IMR-90 (cell line): ENCODE measurements around the gene STARD13. TPM values are rescaled to one million over a fixed set of nuclear protein-coding genes. Genes with fewer than 3 reads are reported as not detected.

ENCODE experiments used
- ATAC-seq: fragments of 200-7000 bp; cut with Tn5 transposase; 2 replicates; pipeline ENCODE4 v1.9.1; 2020; ENCODE audit warnings: low read depth, mild to moderate bottlenecking, moderate library complexity
- Bru-seq: library from RNA; stranded (reverse); fragments of 400-500 nt; gene quantifications from one replicate; lab custom pipeline; 2021; lab: Mats Ljungman, UMichigan
- BruChase-seq, 2 experiments: library from RNA; stranded (reverse); fragments of 400-500 nt; gene quantifications; one replicate each; lab custom pipeline; 2021; lab: Mats Ljungman, UMichigan
- BruUV-seq: library from RNA; stranded (reverse); fragments of 400-500 nt; replicated peaks from 2 replicates; lab custom pipeline; 2021; lab: Mats Ljungman, UMichigan
- CTCF ChIA-PET: fragments of 300-600 bp; formaldehyde crosslinking; extraction: SDS; loops from one replicate; lab custom pipeline; 2021; ENCODE audit warnings: antibody characterized with exemption; lab: Yijun Ruan, JAX
- POLR2A ChIA-PET: fragments of 300-600 bp; sonication (Branson Sonifier 250); formaldehyde crosslinking; loops from one replicate; lab custom pipeline; 2022; ENCODE audit warnings: antibody characterized with exemption; ENCODE audit not compliant: unreplicated experiment; lab: Charles Lee
- DNase-seq: peaks from one replicate; pipeline ENCODE4 v3.0.0; 2013
- H2AFZ ChIP-seq: replicated peaks from 2 replicates; pipeline ENCODE3; 2013; ENCODE audit warnings: low read length, mild to moderate bottlenecking; ENCODE audit not compliant: poor library complexity
- H2AK5ac ChIP-seq: 2 replicates; pipeline ENCODE4 v1.6.1; 2013; ENCODE audit warnings: low read depth, low read length, inconsistent platforms
- H2AK9ac ChIP-seq: replicated peaks from 2 replicates; pipeline ENCODE3; 2013; ENCODE audit warnings: mild to moderate bottlenecking, low read depth, low read length, moderate library complexity; ENCODE audit not compliant: poor library complexity
- H2BK120ac ChIP-seq: 2 replicates; pipeline ENCODE4 v1.6.1; 2013; ENCODE audit warnings: low read depth, low read length, inconsistent platforms
- H2BK15ac ChIP-seq: 3 replicates; pipeline ENCODE4 v1.6.1; 2013; ENCODE audit warnings: low read depth, low read length, inconsistent platforms
- H2BK20ac ChIP-seq: 2 replicates; pipeline ENCODE4 v1.6.1; 2013; ENCODE audit warnings: low read depth, mild to moderate bottlenecking, inconsistent platforms, low read length, moderate library complexity
- H2BK5ac ChIP-seq: 2 replicates; pipeline ENCODE4 v1.6.1; 2013; ENCODE audit warnings: mild to moderate bottlenecking, low read depth, low read length, inconsistent platforms; ENCODE audit not compliant: poor library complexity, severe bottlenecking
- H3K14ac ChIP-seq: replicated peaks from 2 replicates; pipeline ENCODE4 v1.6.1; 2013; ENCODE audit warnings: low read depth, low read length, inconsistent platforms
- H3K18ac ChIP-seq: 2 replicates; pipeline ENCODE4 v1.6.1; 2013; ENCODE audit warnings: low read depth, low read length, control low read depth
- H3K23ac ChIP-seq: 2 replicates; pipeline ENCODE4 v1.6.1; 2013; ENCODE audit warnings: low read depth, low read length, inconsistent platforms
- H3K27ac ChIP-seq: 2 replicates; pipeline ENCODE4 v1.5.1; 2013; ENCODE audit warnings: mild to moderate bottlenecking, control low read depth, low read length; ENCODE audit not compliant: insufficient read depth
- H3K27me3 ChIP-seq: 2 replicates; pipeline ENCODE4 v1.6.1; 2013; ENCODE audit warnings: low read length; ENCODE audit not compliant: control insufficient read depth, insufficient read depth
- H3K36me3 ChIP-seq: 2 replicates; pipeline ENCODE4 v1.6.1; 2013; ENCODE audit warnings: low read length, mixed read lengths; ENCODE audit not compliant: control insufficient read depth, insufficient read depth
- H3K4ac ChIP-seq: 2 replicates; pipeline ENCODE4 v1.6.1; 2013; ENCODE audit warnings: low read depth, low read length, inconsistent platforms
- H3K4me1 ChIP-seq: 2 replicates; pipeline ENCODE4 v1.6.1; 2013; ENCODE audit warnings: low read length, mixed read lengths; ENCODE audit not compliant: control insufficient read depth, insufficient read depth
- H3K4me2 ChIP-seq: 2 replicates; pipeline ENCODE4 v1.6.1; 2013; ENCODE audit warnings: low read depth, mild to moderate bottlenecking, control low read depth, low read length, moderate library complexity
- H3K4me3 ChIP-seq: 2 replicates; pipeline ENCODE4 v1.5.1; 2013; ENCODE audit warnings: low read depth, mild to moderate bottlenecking, control low read depth, low read length, moderate library complexity; ENCODE audit not compliant: insufficient read depth
- H3K56ac ChIP-seq: 2 replicates; pipeline ENCODE4 v1.6.1; 2013; ENCODE audit warnings: low read length, inconsistent platforms; ENCODE audit not compliant: insufficient read depth; ENCODE audit errors: extremely low read depth
- H3K79me1 ChIP-seq, 2 experiments: 2 replicates each; pipeline ENCODE4 v1.6.1; 2013; ENCODE audit warnings: low read length in 2 of 2, inconsistent platforms in 1 of 2, low read depth in 1 of 2
- H3K9ac ChIP-seq: 2 replicates; pipeline ENCODE4 v1.6.1; 2013; ENCODE audit warnings: low read depth, low read length, control low read depth
- H3K9me1 ChIP-seq: 2 replicates; pipeline ENCODE4 v1.6.1; 2013; ENCODE audit warnings: low read length, inconsistent platforms; ENCODE audit not compliant: insufficient read depth
- H3K9me3 ChIP-seq: 2 replicates; pipeline ENCODE4 v1.6.1; 2013; ENCODE audit warnings: low read length; ENCODE audit not compliant: control insufficient read depth, insufficient read depth
- H4K20me1 ChIP-seq: 2 replicates; pipeline ENCODE4 v1.6.1; 2013; ENCODE audit warnings: low read length, inconsistent platforms; ENCODE audit not compliant: insufficient read depth
- H4K5ac ChIP-seq: 2 replicates; pipeline ENCODE4 v1.6.1; 2013; ENCODE audit warnings: mild to moderate bottlenecking, low read depth, low read length, control low read depth
- H4K8ac ChIP-seq, 2 experiments: 2 replicates each; pipeline ENCODE4 v1.6.1; 2013; ENCODE audit warnings: low read depth in 2 of 2, low read length in 2 of 2, control low read depth in 1 of 2, inconsistent platforms in 1 of 2
- H4K91ac ChIP-seq: 2 replicates; pipeline ENCODE4 v1.6.1; 2013; ENCODE audit warnings: low read depth, low read length, inconsistent platforms; ENCODE audit not compliant: insufficient read depth
- BHLHE40 ChIP-seq: fragments of 150-350 bp; IDR thresholded peaks from 2 replicates; pipeline ENCODE4 v1.6.1; 2016; ENCODE audit warnings: mild to moderate bottlenecking, low read depth, low read length
- CHD1 ChIP-seq: IDR thresholded peaks from 2 replicates; pipeline ENCODE4 v1.6.1; 2012; ENCODE audit warnings: low read depth, low read length, improper control_type of control experiment
- FOS ChIP-seq: fragments of 150-350 bp; IDR thresholded peaks from 2 replicates; pipeline ENCODE4 v1.6.1; 2016; ENCODE audit warnings: low read depth, low read length
- MAZ ChIP-seq: IDR thresholded peaks from 2 replicates; pipeline ENCODE4 v1.6.1; 2012; ENCODE audit warnings: low read depth, mild to moderate bottlenecking, low read length, improper control_type of control experiment, moderate library complexity, borderline replicate concordance
- POLR2A ChIP-seq: IDR thresholded peaks from 2 replicates; pipeline ENCODE4 v1.6.1; 2012; ENCODE audit warnings: mild to moderate bottlenecking, low read depth, low read length
- RFX5 ChIP-seq: IDR thresholded peaks from 2 replicates; pipeline ENCODE4 v1.8.0; 2012; ENCODE audit warnings: low read depth, mild to moderate bottlenecking, low read length, moderate library complexity
- SMC3 ChIP-seq: fragments of 150-350 bp; IDR thresholded peaks from 2 replicates; pipeline ENCODE4 v1.6.1; 2016; ENCODE audit warnings: low read depth, mild to moderate bottlenecking, antibody characterized with exemption, low read length, moderate library complexity
- WGBS, 2 experiments: methylation state at CpG; one replicate each; pipeline versions ENCODE4 v1.1.5 to v1.1.7; 2013; ENCODE audit warnings: missing lambda C conversion rate in 2 of 2; ENCODE audit not compliant: insufficient read length in 1 of 2; ENCODE audit errors: extremely low coverage in 2 of 2; 5-methylcytosine and 5-hydroxymethylcytosine counted together
- dilution Hi-C: fragments of 300-500 bp; cut with HindIII; formaldehyde crosslinking; loops from one replicate; pipeline ENCODE4 v1.14.3; 2018; ENCODE audit warnings: low sequenced_read_pairs; ENCODE audit not compliant: unreplicated experiment
- in situ Hi-C: fragments of 300-500 bp; cut with MboI; formaldehyde crosslinking; loops from 3 replicates; pipeline ENCODE4 v1.14.3; 2019; ENCODE audit warnings: low sequenced_read_pairs, inconsistent platforms, mixed read lengths
- intact Hi-C: fragments of 100-400 bp; cut with micrococcal nuclease; formaldehyde crosslinking; loops from 2 replicates; pipeline ENCODE4 v1.10.0; 2022
- long read RNA-seq: library from polyadenylated mRNA; unstranded; transcript quantifications from one replicate; pipeline ENCODE4 v2.0.0, GENCODE V29; 2021; ENCODE audit not compliant: unreplicated experiment
- polyA plus RNA-seq, 3 experiments: library from polyadenylated mRNA; depleted of rRNA; stranded (reverse); fragments of >200 nt; gene quantifications; 2 replicates each; pipeline ENCODE4 v1.2.3, GENCODE V29; 2012; ENCODE audit warnings: low replicate concordance in 1 of 3
- total RNA-seq: library from RNA; depleted of rRNA; stranded (reverse); fragments of >200 nt; gene quantifications from 2 replicates; pipeline ENCODE4 v1.2.3, GENCODE V29; 2012; rRNA removed
- TF ChIP-seq, protein P1 (sequence below): fragments of 150-350 bp; IDR thresholded peaks from 2 replicates; pipeline ENCODE4 v1.6.1; 2016; ENCODE audit warnings: low read depth, mild to moderate bottlenecking, low read length, moderate library complexity, borderline replicate concordance

The STARD13 gene, protein sequence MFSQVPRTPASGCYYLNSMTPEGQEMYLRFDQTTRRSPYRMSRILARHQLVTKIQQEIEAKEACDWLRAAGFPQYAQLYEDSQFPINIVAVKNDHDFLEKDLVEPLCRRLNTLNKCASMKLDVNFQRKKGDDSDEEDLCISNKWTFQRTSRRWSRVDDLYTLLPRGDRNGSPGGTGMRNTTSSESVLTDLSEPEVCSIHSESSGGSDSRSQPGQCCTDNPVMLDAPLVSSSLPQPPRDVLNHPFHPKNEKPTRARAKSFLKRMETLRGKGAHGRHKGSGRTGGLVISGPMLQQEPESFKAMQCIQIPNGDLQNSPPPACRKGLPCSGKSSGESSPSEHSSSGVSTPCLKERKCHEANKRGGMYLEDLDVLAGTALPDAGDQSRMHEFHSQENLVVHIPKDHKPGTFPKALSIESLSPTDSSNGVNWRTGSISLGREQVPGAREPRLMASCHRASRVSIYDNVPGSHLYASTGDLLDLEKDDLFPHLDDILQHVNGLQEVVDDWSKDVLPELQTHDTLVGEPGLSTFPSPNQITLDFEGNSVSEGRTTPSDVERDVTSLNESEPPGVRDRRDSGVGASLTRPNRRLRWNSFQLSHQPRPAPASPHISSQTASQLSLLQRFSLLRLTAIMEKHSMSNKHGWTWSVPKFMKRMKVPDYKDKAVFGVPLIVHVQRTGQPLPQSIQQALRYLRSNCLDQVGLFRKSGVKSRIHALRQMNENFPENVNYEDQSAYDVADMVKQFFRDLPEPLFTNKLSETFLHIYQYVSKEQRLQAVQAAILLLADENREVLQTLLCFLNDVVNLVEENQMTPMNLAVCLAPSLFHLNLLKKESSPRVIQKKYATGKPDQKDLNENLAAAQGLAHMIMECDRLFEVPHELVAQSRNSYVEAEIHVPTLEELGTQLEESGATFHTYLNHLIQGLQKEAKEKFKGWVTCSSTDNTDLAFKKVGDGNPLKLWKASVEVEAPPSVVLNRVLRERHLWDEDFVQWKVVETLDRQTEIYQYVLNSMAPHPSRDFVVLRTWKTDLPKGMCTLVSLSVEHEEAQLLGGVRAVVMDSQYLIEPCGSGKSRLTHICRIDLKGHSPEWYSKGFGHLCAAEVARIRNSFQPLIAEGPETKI
- total RNA-seq: 46.6 and 46.9 TPM in 2 replicates
- polyA plus RNA-seq (2012; rRNA removed): 23.6 and 27.0 TPM in 2 replicates
- 11.8 and 14.7 TPM in 2 replicates for polyA plus RNA-seq (2012; cell fraction: cytosol; rRNA removed)
- polyA plus RNA-seq (2012; cell fraction: nucleus; rRNA removed; ENCODE audit: low replicate concordance): 43.0 and 67.3 TPM in 2 replicates
- Bru-seq, nascent RNA: percentile 98 among the genes with signal in this experiment
- percentile 91 among the genes with signal in this experiment for BruChase-seq, experiment 1, labeled RNA remaining after a 6-hour chase
- percentile 95 among the genes with signal in this experiment for BruChase-seq, experiment 2, labeled RNA remaining after a 2-hour chase
- long read RNA-seq, full-length matches to known transcripts: 17 of 76 reads
- long read RNA-seq, partial matches to known transcripts: 19 of 76 reads
- long read RNA-seq, other reads (novel, unspliced or antisense): 40 of 76 reads

DNA sequence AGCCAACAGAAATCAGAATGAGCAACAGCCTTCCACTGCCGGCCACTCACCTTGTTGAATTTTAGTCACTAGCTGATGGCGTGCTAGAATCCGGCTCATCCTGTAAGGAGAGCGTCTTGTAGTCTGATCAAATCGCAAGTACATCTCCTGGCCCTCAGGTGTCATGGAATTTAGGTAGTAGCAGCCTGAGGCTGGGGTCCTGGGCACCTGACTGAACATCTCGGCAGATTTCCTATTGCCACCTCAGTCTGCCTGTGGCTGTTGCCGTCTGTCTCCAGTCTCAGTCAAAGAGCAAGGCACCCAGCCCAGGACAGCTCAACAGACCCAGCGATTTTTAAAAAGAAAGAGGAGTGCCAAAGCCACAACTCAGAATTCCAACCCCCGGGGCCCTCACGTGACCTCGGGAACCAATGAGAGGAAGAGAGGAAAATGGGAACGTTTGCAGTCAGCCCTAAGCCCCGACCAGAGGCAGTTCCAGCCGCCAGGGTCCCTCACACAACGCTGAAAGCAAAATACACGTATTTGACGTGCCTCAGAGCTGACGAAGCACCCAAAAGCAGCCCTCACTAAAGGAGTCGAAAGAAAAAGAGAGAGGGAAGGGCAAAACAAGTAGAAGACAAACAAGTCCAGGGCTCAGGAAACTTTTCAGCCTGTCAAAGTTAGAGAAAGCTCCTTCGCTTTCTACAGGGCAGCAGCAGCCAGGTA, at the start of gene STARD13:
Gene STARD13, minus strand, starts transcription at position 336 of the 705 bp plus-strand sequence. Its CDS starts 117 bp downstream, at position 219.
- Histone ChIP-seq H3K9me3 (no peaks in the 10 kb centered on the region), H2BK5ac (peak within 1 kb of the TSS; percentile 90), H3K14ac (peak within 1 kb of the TSS; percentile 94), H2AK5ac (peak within 1 kb of the TSS; percentile 83), H2BK120ac (peak within 1 kb of the TSS; percentile 83), H3K4me1 (peaks cover 17% of the 10 kb centered on the region), H3K27ac (peak within 1 kb of the TSS; percentile 97), H3K4ac (peak within 1 kb of the TSS; percentile 92), H2AK9ac (peak within 1 kb of the TSS; percentile 82), H3K23ac (peak within 1 kb of the TSS; percentile 85), H4K91ac (peak within 1 kb of the TSS; percentile 89), H3K18ac (peak within 1 kb of the TSS; percentile 90), H3K79me1 (peaks cover 9 to 48% of the 10 kb centered on the region in 2 experiments; a peak in 3 of 4 replicates), H4K8ac (peak within 1 kb of the TSS; percentile 53 to 90), H3K4me3 (peak within 1 kb of the TSS; percentile 68), H2BK20ac (peak within 1 kb of the TSS; percentile 68), H4K20me1 (peaks cover 9% of the 10 kb centered on the region), H3K27me3 (no peaks in the 10 kb centered on the region), H4K5ac (peak within 1 kb of the TSS; percentile 77), H3K56ac (peak within 1 kb of the TSS; percentile 98), H3K36me3 (peaks cover 10% of the 10 kb centered on the region), H2BK15ac (peak within 1 kb of the TSS; percentile 50; the same call in 1 of the 3 replicates), H2AFZ (peak within 1 kb of the TSS; percentile 14), H3K4me2 (peak within 1 kb of the TSS; percentile 93), H3K9ac (peak within 1 kb of the TSS; percentile 99), H3K9me1 (peaks cover 12% of the 10 kb centered on the region)
- DNase-seq (peak; percentile 98), ATAC-seq (peak; percentile 84)
- WGBS, 2 experiments: 0% methylated on average over 1 of the region's 20 CpGs; no CpG with 5 or more reads in 1 of the 2 experiments
- CTCF ChIA-PET: interaction anchor here (0.6 to 0.7 kb wide), 2 partner anchors 17 to 257 kb away, joined by 3 read pairs; no protein-coding TSS in a partner anchor
- dilution Hi-C loops (no loop called here), intact Hi-C loops (loop anchor here (1.0 to 5.0 kb wide), 6 partner anchors 63 to 697 kb away; no protein-coding TSS in a partner anchor), in situ Hi-C loops (loop anchor here (25.0 kb wide), 1 partner anchor 427 kb away; no protein-coding TSS in a partner anchor)
- POLR2A ChIA-PET: interaction anchor here (0.5 to 0.7 kb wide), 4 partner anchors 56 to 144 kb away, joined by 3 to 4 read pairs (median 4); no protein-coding TSS in a partner anchor
- BruUV-seq: no TSS peak
- TF ChIP-seq CHD1 (0 out of 2 replicates have a peak, but pooled peaks have one; percentile 21), SMC3 (peak; percentile 60), POLR2A (peak; percentile 99), FOS (peak; percentile 68), MAZ (peak; percentile 50; the same call in 1 of the 2 replicates), RFX5 (no peak), BHLHE40 (peak; percentile 90)
- TF ChIP-seq, protein P1, sequence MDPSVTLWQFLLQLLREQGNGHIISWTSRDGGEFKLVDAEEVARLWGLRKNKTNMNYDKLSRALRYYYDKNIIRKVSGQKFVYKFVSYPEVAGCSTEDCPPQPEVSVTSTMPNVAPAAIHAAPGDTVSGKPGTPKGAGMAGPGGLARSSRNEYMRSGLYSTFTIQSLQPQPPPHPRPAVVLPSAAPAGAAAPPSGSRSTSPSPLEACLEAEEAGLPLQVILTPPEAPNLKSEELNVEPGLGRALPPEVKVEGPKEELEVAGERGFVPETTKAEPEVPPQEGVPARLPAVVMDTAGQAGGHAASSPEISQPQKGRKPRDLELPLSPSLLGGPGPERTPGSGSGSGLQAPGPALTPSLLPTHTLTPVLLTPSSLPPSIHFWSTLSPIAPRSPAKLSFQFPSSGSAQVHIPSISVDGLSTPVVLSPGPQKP: no peak
